ENCODE results near the gene SPINDOC.

The SPINDOC gene

DNA sequence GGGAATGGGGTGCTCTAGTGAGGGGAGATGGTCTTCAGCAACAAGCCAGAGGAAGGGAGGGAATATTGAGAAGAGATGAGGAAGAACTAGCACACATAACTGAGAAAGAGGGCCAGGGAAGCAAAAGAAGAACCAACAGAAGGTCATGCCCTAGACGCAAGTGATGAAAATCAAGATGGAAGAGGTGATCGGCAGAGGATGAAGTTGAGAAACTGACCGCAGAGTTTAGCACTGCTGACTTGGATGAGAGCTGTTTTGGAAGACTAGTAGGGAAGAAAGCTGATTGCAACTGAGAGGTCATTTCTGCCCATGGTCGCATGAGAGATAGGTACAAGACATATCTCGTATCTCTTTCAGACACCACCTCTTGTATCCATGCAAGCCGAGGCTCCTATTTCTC, 2.9 kb downstream of the SPINDOC start:
- H3K9ac ChIP-seq (ENCODE audit: low read length): no peak overlapping the region

DNA sequence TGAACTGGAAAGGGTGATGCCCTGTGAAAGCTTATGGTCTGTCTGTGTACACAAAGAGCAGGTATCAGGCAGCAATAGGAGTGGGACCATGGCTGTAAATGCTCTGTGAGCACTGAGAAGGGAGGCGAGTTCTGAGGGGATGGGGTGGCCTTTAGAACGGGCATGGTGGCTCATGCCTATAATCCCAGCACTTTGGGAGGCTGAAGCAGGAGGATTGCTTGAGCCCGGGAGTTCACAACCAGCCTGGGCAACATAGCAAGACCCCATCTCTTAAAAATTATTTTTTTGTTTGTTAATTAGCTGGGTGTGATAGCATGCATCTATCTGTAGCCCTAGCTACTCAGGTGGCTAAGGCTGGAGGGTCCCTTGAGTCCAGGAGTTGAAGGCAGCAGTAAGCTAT, 3.5 kb downstream of the SPINDOC start:
- no peak overlapping the region for H2AFZ ChIP-seq (ENCODE audit: low read length)
- H3K27me3 ChIP-seq (ENCODE audit: insufficient read depth, low read length): no peaks in the 10 kb centered on the region
- H3K4me2 ChIP-seq (ENCODE audit: low read length): no peak overlapping the region
- H3F3A ChIP-seq (ENCODE audit: insufficient read depth, low read length): no peaks in the 10 kb centered on the region
- H3K4me1 ChIP-seq (ENCODE audit: insufficient read depth, low read length, severe bottlenecking): peaks cover 18% of the 10 kb centered on the region
- H3K27ac ChIP-seq (ENCODE audit: low read depth, low read length, poor library complexity, severe bottlenecking): no peak overlapping the region
- H3K9me2 ChIP-seq (ENCODE audit: low read depth, low read length): no peaks in the 10 kb centered on the region
- no peak overlapping the region for H3K9ac ChIP-seq (ENCODE audit: low read length)
- no peak overlapping the region for H3K4me3 ChIP-seq (ENCODE audit: low read depth, low read length, poor library complexity, severe bottlenecking)
- no peaks in the 10 kb centered on the region for H3K9me3 ChIP-seq (ENCODE audit: low read length)
- no peaks in the 10 kb centered on the region for H4K20me1 ChIP-seq (ENCODE audit: insufficient read depth, low read length)
- no peak for TF ChIP-seq EZH2 (IDR thresholded peaks at IDR 0.05; ENCODE audit: borderline replicate concordance, low read length)
- TF ChIP-seq, protein P1, sequence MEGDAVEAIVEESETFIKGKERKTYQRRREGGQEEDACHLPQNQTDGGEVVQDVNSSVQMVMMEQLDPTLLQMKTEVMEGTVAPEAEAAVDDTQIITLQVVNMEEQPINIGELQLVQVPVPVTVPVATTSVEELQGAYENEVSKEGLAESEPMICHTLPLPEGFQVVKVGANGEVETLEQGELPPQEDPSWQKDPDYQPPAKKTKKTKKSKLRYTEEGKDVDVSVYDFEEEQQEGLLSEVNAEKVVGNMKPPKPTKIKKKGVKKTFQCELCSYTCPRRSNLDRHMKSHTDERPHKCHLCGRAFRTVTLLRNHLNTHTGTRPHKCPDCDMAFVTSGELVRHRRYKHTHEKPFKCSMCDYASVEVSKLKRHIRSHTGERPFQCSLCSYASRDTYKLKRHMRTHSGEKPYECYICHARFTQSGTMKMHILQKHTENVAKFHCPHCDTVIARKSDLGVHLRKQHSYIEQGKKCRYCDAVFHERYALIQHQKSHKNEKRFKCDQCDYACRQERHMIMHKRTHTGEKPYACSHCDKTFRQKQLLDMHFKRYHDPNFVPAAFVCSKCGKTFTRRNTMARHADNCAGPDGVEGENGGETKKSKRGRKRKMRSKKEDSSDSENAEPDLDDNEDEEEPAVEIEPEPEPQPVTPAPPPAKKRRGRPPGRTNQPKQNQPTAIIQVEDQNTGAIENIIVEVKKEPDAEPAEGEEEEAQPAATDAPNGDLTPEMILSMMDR (IDR thresholded peaks at IDR 0.05; ENCODE audit: low read length): no peak
- H3K36me3 ChIP-seq (ENCODE audit: insufficient read depth, low read length): peaks cover 68% of the 10 kb centered on the region
- peaks cover 23% of the 10 kb centered on the region for H3K79me2 ChIP-seq (ENCODE audit: insufficient read depth, low read length)

More for the DNA sequence above, 2.9 kb downstream of the SPINDOC start:
- H4K20me1 ChIP-seq (ENCODE audit: insufficient read depth, low read length): no peaks in the 10 kb centered on the region
- H3K4me2 ChIP-seq (ENCODE audit: low read length): no peak overlapping the region
- no peak overlapping the region for H3K4me3 ChIP-seq (ENCODE audit: low read depth, low read length, poor library complexity, severe bottlenecking)
- no peaks in the 10 kb centered on the region for H3F3A ChIP-seq (ENCODE audit: insufficient read depth, low read length)
- H3K9me2 ChIP-seq (ENCODE audit: low read depth, low read length): no peaks in the 10 kb centered on the region
- no peaks in the 10 kb centered on the region for H3K9me3 ChIP-seq (ENCODE audit: low read length)
- no peaks in the 10 kb centered on the region for H3K27me3 ChIP-seq (ENCODE audit: insufficient read depth, low read length)
- TF ChIP-seq EZH2 (IDR thresholded peaks at IDR 0.05; ENCODE audit: borderline replicate concordance, low read length): no peak
- TF ChIP-seq, protein P1 (IDR thresholded peaks at IDR 0.05; ENCODE audit: low read length): no peak
- H3K27ac ChIP-seq (ENCODE audit: low read depth, low read length, poor library complexity, severe bottlenecking): no peak overlapping the region
- H3K79me2 ChIP-seq (ENCODE audit: insufficient read depth, low read length): peaks cover 23% of the 10 kb centered on the region
- H3K4me1 ChIP-seq (ENCODE audit: insufficient read depth, low read length, severe bottlenecking): peaks cover 18% of the 10 kb centered on the region
- peaks cover 62% of the 10 kb centered on the region for H3K36me3 ChIP-seq (ENCODE audit: insufficient read depth, low read length)
- H2AFZ ChIP-seq (ENCODE audit: low read length): no peak overlapping the region

DNA sequence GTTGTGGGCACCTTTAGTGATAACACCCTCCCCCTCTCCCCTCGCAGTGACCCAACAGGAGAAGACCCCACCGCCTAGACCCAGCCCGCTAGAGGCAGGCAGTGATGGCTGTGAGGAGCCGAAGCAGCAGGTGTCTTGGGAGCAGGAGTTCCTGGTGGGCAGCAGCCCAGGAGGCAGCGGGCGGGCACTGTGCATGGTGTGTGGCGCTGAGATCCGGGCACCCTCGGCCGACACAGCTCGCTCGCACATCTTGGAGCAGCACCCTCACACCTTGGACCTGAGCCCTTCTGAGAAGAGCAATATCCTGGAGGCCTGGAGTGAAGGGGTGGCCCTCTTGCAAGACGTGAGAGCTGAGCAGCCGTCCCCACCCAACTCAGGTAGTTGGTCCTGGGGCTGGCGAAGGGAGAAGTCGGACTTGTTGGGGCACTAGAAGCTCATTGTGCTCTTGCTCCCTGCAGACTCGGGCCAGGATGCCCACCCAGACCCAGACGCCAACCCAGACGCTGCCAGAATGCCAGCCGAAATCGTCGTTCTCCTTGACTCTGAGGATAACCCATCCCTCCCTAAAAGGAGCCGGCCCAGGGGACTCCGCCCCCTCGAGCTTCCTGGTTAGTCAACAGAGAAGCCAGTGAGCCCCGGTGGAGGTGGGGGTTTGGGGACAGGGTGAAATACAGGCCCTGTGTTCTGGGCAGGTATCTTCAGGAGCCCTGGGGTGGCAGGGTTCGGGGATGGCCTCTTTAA, 4.7 kb downstream of the SPINDOC start:
- Histone ChIP-seq H3K27me3 (ENCODE audit: insufficient read depth, low read length) (no peaks in the 10 kb centered on the region), H3K4me3 (ENCODE audit: low read depth, low read length, poor library complexity, severe bottlenecking) (no peak overlapping the region), H2AFZ (ENCODE audit: low read length) (no peak overlapping the region), H3K4me2 (ENCODE audit: low read length) (no peak overlapping the region), H3K4me1 (ENCODE audit: insufficient read depth, low read length, severe bottlenecking) (peaks cover 14% of the 10 kb centered on the region), H3K27ac (ENCODE audit: low read depth, low read length, poor library complexity, severe bottlenecking) (no peak overlapping the region), H3K9ac (ENCODE audit: low read length) (no peak overlapping the region), H3K79me2 (ENCODE audit: insufficient read depth, low read length) (peaks cover 23% of the 10 kb centered on the region), H3K9me3 (ENCODE audit: low read length) (no peaks in the 10 kb centered on the region), H3F3A (ENCODE audit: insufficient read depth, low read length) (no peaks in the 10 kb centered on the region), H3K9me2 (ENCODE audit: low read depth, low read length) (no peaks in the 10 kb centered on the region), H3K36me3 (ENCODE audit: insufficient read depth, low read length) (peaks cover 80% of the 10 kb centered on the region), H4K20me1 (ENCODE audit: insufficient read depth, low read length) (no peaks in the 10 kb centered on the region)
- TF ChIP-seq, protein P1 (IDR thresholded peaks at IDR 0.05; ENCODE audit: low read length): no peak
- TF ChIP-seq EZH2 (IDR thresholded peaks at IDR 0.05; ENCODE audit: borderline replicate concordance, low read length): no peak
